Skeletal muscle tissue (tissue), 4 donors: ENCODE data around the gene TMEM30A. TPM values are rescaled to one million over a fixed set of nuclear protein-coding genes. Genes with fewer than 3 reads are reported as not detected.

Source experiments
- H3K27ac ChIP-seq: one replicate; pipeline ENCODE4 v1.7.0; 2013; ENCODE audit warnings: mild to moderate bottlenecking, low read depth, low read length, inconsistent platforms
- H3K27me3 ChIP-seq, 3 donors: one replicate each; pipeline ENCODE4 v1.7.0; 2013; ENCODE audit warnings: low read length in 3 of 3; ENCODE audit not compliant: control insufficient read depth in 3 of 3, insufficient read depth in 3 of 3
- H3K36me3 ChIP-seq, 3 donors: one replicate each; pipeline ENCODE4 v1.7.0; 2013; ENCODE audit warnings: low read length in 3 of 3; ENCODE audit not compliant: control insufficient read depth in 3 of 3, insufficient read depth in 3 of 3
- H3K4me1 ChIP-seq, 3 donors: one replicate each; pipeline ENCODE4 v1.7.0; 2013; ENCODE audit warnings: low read length in 3 of 3, mild to moderate bottlenecking in 3 of 3; ENCODE audit not compliant: control insufficient read depth in 3 of 3, insufficient read depth in 3 of 3
- H3K4me3 ChIP-seq, 3 donors: one replicate each; pipeline ENCODE4 v1.7.0; 2013; ENCODE audit warnings: low read length in 3 of 3
- H3K9ac ChIP-seq, 3 donors: one replicate each; pipeline ENCODE4 v1.7.0; 2013; ENCODE audit warnings: low read length in 3 of 3, mild to moderate bottlenecking in 3 of 3, moderate library complexity in 2 of 3, low read depth in 1 of 3
- H3K9me3 ChIP-seq, 3 donors: one replicate each; pipeline ENCODE4 v1.7.0; 2013; ENCODE audit warnings: low read length in 3 of 3; ENCODE audit not compliant: control insufficient read depth in 3 of 3
- total RNA-seq: library from RNA; depleted of rRNA; stranded (reverse); fragments of >200 nt; gene quantifications from one replicate; pipeline ENCODE4 v1.2.3, GENCODE V29; 2014
- donor health status: Osteomylitis.

TMEM30A gene
- total RNA-seq, 1 donor from 2014 or later = 63.7 TPM

GRCh38 chr6:75224303-75224926 lies 60.2 kb downstream of the TMEM30A start:
- no peak overlapping the region for H3K9ac ChIP-seq
- no peaks in the 10 kb centered on the region for H3K27me3 ChIP-seq
- no peak overlapping the region for H3K27ac ChIP-seq
- H3K36me3 ChIP-seq = no peaks in the 10 kb centered on the region
- no peaks in the 10 kb centered on the region for H3K9me3 ChIP-seq
- no peak overlapping the region for H3K4me3 ChIP-seq
- no peaks in the 10 kb centered on the region for H3K4me1 ChIP-seq

GRCh38 chr6:75223428-75223827 lies 61.2 kb downstream of the TMEM30A start:
- H3K9me3 ChIP-seq = no peaks in the 10 kb centered on the region
- no peaks in the 10 kb centered on the region for H3K27me3 ChIP-seq
- no peak overlapping the region for H3K9ac ChIP-seq
- no peak overlapping the region for H3K4me3 ChIP-seq
- no peaks in the 10 kb centered on the region for H3K4me1 ChIP-seq
- no peaks in the 10 kb centered on the region for H3K36me3 ChIP-seq
- H3K27ac ChIP-seq = no peak overlapping the region

GRCh38 chr6:75222261-75222660 lies 62.3 kb downstream of the TMEM30A start:
- Histone ChIP-seq H3K27me3 (no peaks in the 10 kb centered on the region), H3K4me1 (no peaks in the 10 kb centered on the region), H3K9me3 (no peaks in the 10 kb centered on the region), H3K36me3 (no peaks in the 10 kb centered on the region), H3K4me3 (no peak overlapping the region), H3K9ac (no peak overlapping the region), H3K27ac (no peak overlapping the region)

- Histone ChIP-seq H3K27ac (no peak overlapping the region), H3K9ac (no peak overlapping the region), H3K9me3 (no peaks in the 10 kb centered on the region), H3K4me3 (no peak overlapping the region), H3K36me3 (no peaks in the 10 kb centered on the region), H3K27me3 (no peaks in the 10 kb centered on the region), H3K4me1 (no peaks in the 10 kb centered on the region)
These were observed 63.5 kb downstream of the TMEM30A start for GRCh38 chr6:75221116-75221515.

- Histone ChIP-seq H3K27ac (no peak overlapping the region), H3K27me3 (no peaks in the 10 kb centered on the region), H3K9ac (no peak overlapping the region), H3K9me3 (no peaks in the 10 kb centered on the region), H3K36me3 (no peaks in the 10 kb centered on the region), H3K4me3 (no peak overlapping the region), H3K4me1 (no peaks in the 10 kb centered on the region)
These were observed 64.2 kb downstream of the TMEM30A start for GRCh38 chr6:75220357-75220756.

DNA sequence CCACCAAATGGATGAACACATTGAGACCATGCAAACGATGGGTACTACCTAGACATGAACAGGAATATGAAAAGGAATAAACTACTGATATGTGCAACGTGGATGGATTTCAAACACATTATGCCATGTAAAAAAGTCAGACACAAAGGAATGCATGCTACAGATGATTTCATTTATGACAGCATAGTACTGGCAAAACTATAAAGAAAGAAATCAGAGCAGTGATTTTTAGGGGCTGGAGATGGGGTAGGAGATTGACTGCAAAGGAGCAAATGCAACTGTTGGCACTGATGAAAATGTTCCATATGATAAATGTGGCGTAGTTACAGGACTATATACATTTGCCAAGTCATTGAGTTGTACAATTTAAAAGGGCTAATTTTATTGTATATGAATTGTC lies 65.3 kb downstream of the TMEM30A start:
- H3K4me1 ChIP-seq = no peaks in the 10 kb centered on the region
- H3K4me3 ChIP-seq = no peak overlapping the region
- H3K27ac ChIP-seq = no peak overlapping the region
- no peaks in the 10 kb centered on the region for H3K9me3 ChIP-seq
- no peak overlapping the region for H3K9ac ChIP-seq
- H3K36me3 ChIP-seq = no peaks in the 10 kb centered on the region
- no peaks in the 10 kb centered on the region for H3K27me3 ChIP-seq

DNA sequence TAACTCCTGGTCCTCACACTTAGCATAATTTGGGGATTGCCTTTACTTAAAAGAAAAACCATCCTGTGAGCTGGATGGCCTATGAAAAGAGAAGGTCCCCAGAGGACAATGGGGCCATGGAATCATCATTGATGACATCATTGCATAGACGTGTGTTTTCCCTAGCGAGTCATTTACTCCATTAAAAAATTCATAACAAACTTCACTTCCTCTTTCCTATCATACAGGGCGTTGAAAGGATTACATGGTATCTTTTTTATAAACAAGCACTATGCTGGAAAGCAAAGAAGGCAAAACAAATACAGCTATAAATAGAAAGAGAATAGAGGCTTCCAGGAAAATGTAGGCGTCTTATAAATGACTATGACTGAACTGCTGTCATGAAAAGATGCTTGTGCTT lies 67.4 kb downstream of the TMEM30A start:
- Histone ChIP-seq H3K9ac (no peak overlapping the region), H3K27ac (peak overlapping the region; percentile 11), H3K4me1 (no peaks in the 10 kb centered on the region), H3K9me3 (no peaks in the 10 kb centered on the region), H3K4me3 (no peak overlapping the region), H3K36me3 (no peaks in the 10 kb centered on the region), H3K27me3 (no peaks in the 10 kb centered on the region)

GRCh38 chr6:75215291-75215690 lies 69.3 kb downstream of the TMEM30A start:
- Histone ChIP-seq H3K36me3 (no peaks in the 10 kb centered on the region), H3K4me1 (no peaks in the 10 kb centered on the region), H3K9ac (no peak overlapping the region)

GRCh38 chr6:75213732-75214131 lies 70.9 kb downstream of the TMEM30A start:
- Histone ChIP-seq H3K27ac (no peak overlapping the region), H3K9ac (no peak overlapping the region), H3K4me1 (peaks cover under 1 to 2% (median 1%) of the 10 kb centered on the region in 3 donors), H3K4me3 (no peak overlapping the region), H3K9me3 (no peaks in the 10 kb centered on the region), H3K36me3 (no peaks in the 10 kb centered on the region), H3K27me3 (peaks cover 0 to 2% (median under 1%) of the 10 kb centered on the region in 3 donors)

More at GRCh38 chr6:75215291-75215690, 69.3 kb downstream of the TMEM30A start:
- H3K9me3 ChIP-seq = no peaks in the 10 kb centered on the region
- H3K4me3 ChIP-seq = no peak overlapping the region
- H3K27ac ChIP-seq = no peak overlapping the region
- H3K27me3 ChIP-seq = no peaks in the 10 kb centered on the region

- no peak overlapping the region for H3K27ac ChIP-seq
- no peak overlapping the region for H3K4me3 ChIP-seq
- H3K9ac ChIP-seq = no peak overlapping the region
- H3K4me1 ChIP-seq = peaks cover 4 to 8% (median 7%) of the 10 kb centered on the region in 3 donors
- H3K36me3 ChIP-seq = no peaks in the 10 kb centered on the region
- H3K9me3 ChIP-seq = no peaks in the 10 kb centered on the region
- peaks cover 0 to 8% (median 7%) of the 10 kb centered on the region in 3 donors for H3K27me3 ChIP-seq
These were observed 71.5 kb downstream of the TMEM30A start for GRCh38 chr6:75213112-75213511.
